Transverse colon (tissue), 4 donors: Measurements from ENCODE around the gene FAM13A. TPM values are rescaled to one million over a fixed set of nuclear protein-coding genes. Genes with fewer than 3 reads are reported as not detected.
"Not testable (repeated sequence)": the region's sequence is repeated elsewhere in the genome, so short reads cannot be mapped to it uniquely, and the experiment has no call there.

Experiments used
- DNase-seq: peaks from one replicate; pipeline ENCODE4 v3.0.0-alpha.2; 2019
- H3K27ac ChIP-seq, 4 donors: fragments of 200-600 bp; sonication (generic); 2 replicates each; pipeline ENCODE4 v1.5.1; 2016 to 2018; ENCODE audit warnings: inconsistent platforms in 4 of 4
- H3K27me3 ChIP-seq: fragments of 200-600 bp; sonication (generic); 2 replicates; pipeline ENCODE4 v1.5.1; 2017; ENCODE audit warnings: inconsistent platforms
- H3K36me3 ChIP-seq, 4 donors: fragments of 200-600 bp; sonication (generic); 2 replicates each; pipeline ENCODE4 v1.5.1; 2017 to 2019; ENCODE audit warnings: inconsistent platforms in 4 of 4
- H3K4me1 ChIP-seq, 4 donors: fragments of 200-600 bp; sonication (generic); 2 replicates each; pipeline ENCODE4 v1.5.1; 2017 to 2020; ENCODE audit warnings: inconsistent platforms in 4 of 4
- H3K4me3 ChIP-seq, 4 donors: fragments of 200-600 bp; sonication (generic); 1 replicate in 1 of 4; 2 replicates in 3 of 4; pipeline versions ENCODE4 v1.5.1 to v1.6.1; 2017 to 2019; ENCODE audit warnings: inconsistent platforms in 4 of 4
- H3K9me3 ChIP-seq, 2 donors: fragments of 200-600 bp; sonication (generic); 2 replicates each; pipeline ENCODE4 v1.5.1; 2017 to 2019; ENCODE audit warnings: inconsistent platforms in 2 of 2
- CTCF ChIP-seq, 5 experiments: fragments of 200-600 bp in 3 of 5; fragments of 450-650 bp in 2 of 5; sonication (generic) in 3 of 5; IDR thresholded peaks; 1 replicate in 2 of 5; 2 replicates in 3 of 5; pipeline ENCODE4 v1.5.1; 2016 to 2017; ENCODE audit warnings: antibody characterized with exemption in 5 of 5, inconsistent platforms in 3 of 5, mild to moderate bottlenecking in 2 of 5, moderate library complexity in 1 of 5
- EP300 ChIP-seq: sonication (generic); formaldehyde crosslinking; IDR thresholded peaks from one replicate; pipeline ENCODE4 v1.6.1; 2017; ENCODE audit warnings: antibody characterized with exemption, low read depth
- POLR2A ChIP-seq: fragments of 450-650 bp; IDR thresholded peaks from one replicate; pipeline ENCODE4 v1.6.1; 2016; ENCODE audit warnings: antibody characterized with exemption, mild to moderate bottlenecking, moderate library complexity
- POLR2AphosphoS5 ChIP-seq, 3 donors: sonication (generic); formaldehyde crosslinking; IDR thresholded peaks; one replicate each; pipeline ENCODE4 v1.6.1; 2016; ENCODE audit warnings: antibody characterized with exemption in 3 of 3
- WGBS, 2 donors: methylation state at CpG; one replicate each; pipeline ENCODE4 v1.1.5; 2018; ENCODE audit warnings: low coverage in 1 of 2; 5-methylcytosine and 5-hydroxymethylcytosine counted together
- in situ Hi-C, 4 donors: fragments of 200-750 bp; cut with MboI; loops; one replicate each; pipeline versions ENCODE4 v1.15.0 to v1.15.1; 2017; ENCODE audit warnings: low sequenced_read_pairs in 3 of 4, low pct_ligation_motif_present in 1 of 4, low pct_unique_long_range_greater_than_20kb in 1 of 4
- intact Hi-C: fragments of 100-400 bp; cut with DNase I; formaldehyde crosslinking; loops from one replicate; pipeline ENCODE4 v1.15.1; 2023; ENCODE audit warnings: low total_unique reads
- total RNA-seq, 4 donors: library from RNA; depleted of rRNA; stranded (reverse); fragments of >200 nt; gene quantifications; one replicate each; pipeline ENCODE4 v1.1.0, GENCODE V29; 2016

FAM13A gene
- total RNA-seq, 4 donors from 2014 or later, result 57.6 to 88.6 (median 67.6) TPM

GRCh38 chr4:88908521-88908920 lies 148.5 kb downstream of the FAM13A start:
- intact Hi-C loops, result no loop called here

GRCh38 chr4:88908003-88908402 lies 149.0 kb downstream of the FAM13A start:
- Histone ChIP-seq H3K36me3 (no peaks in the 10 kb centered on the region), H3K27ac (peak overlapping the region in 1 of 4 donors; percentile 66), H3K27me3 (no peaks in the 10 kb centered on the region), H3K4me3 (no peak overlapping the region), H3K9me3 (no peaks in the 10 kb centered on the region), H3K4me1 (peaks cover 8 to 21% (median 12%) of the 10 kb centered on the region in 4 donors)
- DNase-seq, result no peak
- intact Hi-C loops, result no loop called here
- TF ChIP-seq POLR2AphosphoS5 (IDR thresholded peaks at IDR 0.05), result no peak
- no peak for TF ChIP-seq EP300
- TF ChIP-seq CTCF (IDR thresholded peaks at IDR 0.05), result no peak
- TF ChIP-seq POLR2A, result no peak
- in situ Hi-C loops, result no loop called here
- WGBS, 2 donors, result 67 to 72% methylated on average over 1 of the region's 1 CpG

More at GRCh38 chr4:88908521-88908920, 148.5 kb downstream of the FAM13A start:
- in situ Hi-C loops, result no loop called here
- Histone ChIP-seq H3K4me3 (no peak overlapping the region), H3K36me3 (no peaks in the 10 kb centered on the region), H3K4me1 (peaks cover 8 to 21% (median 12%) of the 10 kb centered on the region in 4 donors), H3K9me3 (no peaks in the 10 kb centered on the region), H3K27ac (peak overlapping the region; percentile 7 to 66 (median 32)), H3K27me3 (no peaks in the 10 kb centered on the region)
- TF ChIP-seq EP300 (no peak), POLR2AphosphoS5 (IDR thresholded peaks at IDR 0.05) (no peak), POLR2A (no peak), CTCF (IDR thresholded peaks at IDR 0.05) (no peak)
- WGBS, 2 donors, result 33 to 50% methylated on average over 2 to 3 of the region's 3 CpGs
- peak; percentile 22 for DNase-seq

GRCh38 chr4:88907478-88907877 lies 149.5 kb downstream of the FAM13A start:
- no peaks in the 10 kb centered on the region for H3K9me3 ChIP-seq
- no peaks in the 10 kb centered on the region for H3K27me3 ChIP-seq
- H3K36me3 ChIP-seq, result no peaks in the 10 kb centered on the region
- no peak overlapping the region for H3K4me3 ChIP-seq
- no peak overlapping the region for H3K27ac ChIP-seq
- 85 to 89% methylated on average over 4 to 5 of the region's 5 CpGs for WGBS, 2 donors
- intact Hi-C loops, result no loop called here
- no peak for TF ChIP-seq CTCF (IDR thresholded peaks at IDR 0.05)
- TF ChIP-seq EP300, result no peak
- TF ChIP-seq POLR2AphosphoS5 (IDR thresholded peaks at IDR 0.05), result no peak
- no peak for TF ChIP-seq POLR2A
- in situ Hi-C loops, result no loop called here
- DNase-seq, result no peak
- peaks cover 8 to 21% (median 12%) of the 10 kb centered on the region in 4 donors for H3K4me1 ChIP-seq

GRCh38 chr4:88904240-88904639 lies 152.7 kb downstream of the FAM13A start:
- in situ Hi-C loops, result not testable (repeated sequence)

GRCh38 chr4:88900432-88900831 lies 156.6 kb downstream of the FAM13A start:
- Histone ChIP-seq H3K27ac (no peak overlapping the region), H3K27me3 (no peaks in the 10 kb centered on the region), H3K9me3 (no peaks in the 10 kb centered on the region), H3K4me3 (no peak overlapping the region), H3K36me3 (no peaks in the 10 kb centered on the region), H3K4me1 (no peaks in the 10 kb centered on the region)
- intact Hi-C loops, result no loop called here
- WGBS, 2 donors, result 82 to 100% methylated on average over 2 of the region's 2 CpGs
- TF ChIP-seq POLR2A, result no peak
- no peak for TF ChIP-seq POLR2AphosphoS5 (IDR thresholded peaks at IDR 0.05)
- no peak for TF ChIP-seq CTCF (IDR thresholded peaks at IDR 0.05)
- no peak for TF ChIP-seq EP300
- in situ Hi-C loops, result no loop called here
- DNase-seq, result no peak

More at GRCh38 chr4:88904240-88904639, 152.7 kb downstream of the FAM13A start:
- H3K9me3 ChIP-seq, H3K36me3 ChIP-seq, H3K4me3 ChIP-seq, intact Hi-C loops, H3K27ac ChIP-seq, DNase-seq, H3K27me3 ChIP-seq: not testable (repeated sequence)
- H3K4me1 ChIP-seq, result peaks cover 8 to 17% (median 10%) of the 10 kb centered on the region in 4 donors
- 89 to 92% methylated on average over 3 of the region's 3 CpGs for WGBS, 2 donors
